HG03565 (cell line): ENCODE results near the gene SERTM1.

ENCODE experiments used
- ATAC-seq: cut with Tn5 transposase; IDR thresholded peaks from one replicate; pipeline ENCODE4 v1.9.1; 2021; ENCODE audit warnings: mild to moderate bottlenecking, moderate library complexity; ENCODE audit not compliant: unreplicated experiment

SERTM1 gene

DNA sequence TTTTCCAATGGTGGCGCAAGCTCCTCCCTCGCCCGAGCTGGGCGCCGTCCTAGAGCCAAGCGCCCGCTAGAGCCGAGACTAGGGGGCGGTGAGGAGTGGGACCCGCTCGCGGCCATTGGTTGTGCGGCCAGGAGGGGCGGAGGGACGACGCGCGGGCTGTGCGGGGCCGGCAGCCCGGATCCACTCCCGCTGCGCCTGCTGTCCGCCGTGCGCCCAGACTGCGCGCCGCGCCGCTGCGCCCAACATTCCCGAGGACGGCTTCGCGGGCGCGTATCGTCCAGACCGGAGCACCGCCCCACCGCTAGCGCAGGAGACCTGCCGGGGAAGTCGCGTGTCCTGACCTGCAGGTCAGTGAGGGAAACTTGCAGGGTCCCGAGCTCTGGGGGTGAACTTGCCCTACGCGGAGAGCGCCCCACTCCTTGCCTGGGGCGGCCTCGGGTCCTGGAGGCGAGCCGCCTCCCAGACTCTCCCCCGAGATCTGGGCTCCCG is at the start of gene SERTM1:
Gene SERTM1 (plus strand): TSS at position 183 of the 489 bp plus-strand sequence. CDS start 21,059 bp downstream, outside the sequence.
- no peak for ATAC-seq

GRCh38 chr13:36628377-36629056 is 45.3 kb upstream of the SERTM1 start:
- ATAC-seq, result no peak

GRCh38 chr13:36629057-36629385 is 44.8 kb upstream of the SERTM1 start:
- ATAC-seq, result no peak

DNA sequence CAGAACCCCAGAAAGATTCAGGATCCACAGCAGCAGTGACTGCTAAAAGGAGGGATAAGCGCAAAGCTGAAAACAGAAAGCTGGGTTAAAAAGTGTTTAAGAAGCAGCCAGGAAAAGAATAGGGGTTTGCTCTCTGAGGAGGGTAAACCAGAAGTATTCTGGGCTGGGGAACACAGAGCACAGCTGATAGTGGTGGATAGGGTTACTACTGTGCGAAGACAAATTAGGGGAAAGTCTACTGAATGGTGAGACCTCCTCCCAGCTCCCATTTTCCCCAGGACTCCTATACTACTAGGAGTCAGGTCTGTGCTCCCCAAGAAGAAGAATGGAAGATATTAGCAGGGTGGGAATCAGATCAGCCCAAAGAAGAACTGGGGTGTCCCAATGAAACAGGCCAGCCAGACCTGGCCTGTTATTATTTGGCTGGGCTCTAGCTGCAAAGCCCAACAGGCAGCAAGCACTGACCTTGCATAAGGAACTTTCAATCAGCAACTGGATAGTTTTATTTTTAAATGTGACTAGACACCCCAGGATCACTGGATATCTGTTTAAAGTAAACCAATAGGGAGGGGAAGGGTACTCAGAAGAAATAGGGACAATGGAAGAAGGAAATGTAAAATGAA is 43.5 kb upstream of the SERTM1 start:
- no peak for ATAC-seq

GRCh38 chr13:36639610-36640009 is 34.2 kb upstream of the SERTM1 start:
- no peak for ATAC-seq

GRCh38 chr13:36650611-36651010 is 23.2 kb upstream of the SERTM1 start:
- ATAC-seq, result no peak

GRCh38 chr13:36665630-36666029 is 8.2 kb upstream of the SERTM1 start:
- no peak for ATAC-seq

DNA sequence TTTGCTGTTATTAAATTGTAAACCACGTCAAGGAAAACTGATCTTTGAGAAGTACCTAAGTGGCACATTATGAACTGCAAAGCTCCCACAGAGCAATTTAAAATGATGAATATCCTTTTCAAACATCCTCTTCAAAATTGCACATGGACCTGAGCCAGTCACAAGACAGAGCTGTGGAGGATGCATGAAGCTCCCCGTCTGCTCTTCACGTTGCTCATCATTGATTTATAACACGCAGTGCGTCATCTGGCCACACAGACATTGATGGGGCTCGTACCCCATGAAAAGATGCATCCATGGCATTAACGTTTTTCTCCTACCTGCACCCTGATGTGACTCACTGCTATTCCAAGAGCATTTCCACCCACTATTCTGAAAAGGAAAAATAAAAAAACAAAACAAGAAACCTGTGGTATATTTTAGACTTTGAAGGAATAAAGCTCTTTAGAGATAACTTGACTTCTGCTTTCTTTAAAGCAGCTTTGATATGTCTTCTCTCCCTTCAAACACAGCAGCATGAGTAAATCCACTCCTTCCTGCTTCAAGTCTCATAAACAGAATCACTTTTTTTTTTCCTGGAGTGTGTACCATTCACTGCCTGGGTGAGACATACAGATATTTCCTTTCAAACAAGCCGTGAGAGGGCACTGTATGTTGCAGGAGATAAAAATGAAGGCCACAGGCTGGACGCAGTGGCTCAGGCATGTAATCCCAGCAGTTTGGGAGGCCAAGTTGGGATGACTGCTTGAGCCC is 7.2 kb upstream of the SERTM1 start:
- ATAC-seq, result no peak

DNA sequence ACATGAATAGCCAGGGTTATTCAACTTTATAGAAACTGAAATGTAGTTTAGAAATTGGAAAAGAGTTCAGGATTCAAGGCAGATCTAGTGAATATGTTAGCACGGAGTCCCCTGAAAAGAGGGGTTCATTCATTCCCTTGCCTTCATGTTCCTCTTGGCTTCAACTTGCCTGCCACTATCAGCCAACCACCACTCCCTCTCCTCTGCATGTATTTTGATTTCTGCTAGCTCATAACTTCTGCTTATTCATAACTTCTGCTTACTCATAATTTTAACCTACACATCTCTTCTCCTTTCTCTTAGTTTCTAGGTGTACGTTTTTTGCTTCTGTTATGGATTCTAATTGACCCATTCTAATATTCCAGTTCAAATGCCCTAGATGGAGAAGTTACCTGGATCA is 5.5 kb upstream of the SERTM1 start:
- ATAC-seq, result no peak

GRCh38 chr13:36673352-36673751 is 468 bp upstream of the SERTM1 start:
- no peak for ATAC-seq

DNA sequence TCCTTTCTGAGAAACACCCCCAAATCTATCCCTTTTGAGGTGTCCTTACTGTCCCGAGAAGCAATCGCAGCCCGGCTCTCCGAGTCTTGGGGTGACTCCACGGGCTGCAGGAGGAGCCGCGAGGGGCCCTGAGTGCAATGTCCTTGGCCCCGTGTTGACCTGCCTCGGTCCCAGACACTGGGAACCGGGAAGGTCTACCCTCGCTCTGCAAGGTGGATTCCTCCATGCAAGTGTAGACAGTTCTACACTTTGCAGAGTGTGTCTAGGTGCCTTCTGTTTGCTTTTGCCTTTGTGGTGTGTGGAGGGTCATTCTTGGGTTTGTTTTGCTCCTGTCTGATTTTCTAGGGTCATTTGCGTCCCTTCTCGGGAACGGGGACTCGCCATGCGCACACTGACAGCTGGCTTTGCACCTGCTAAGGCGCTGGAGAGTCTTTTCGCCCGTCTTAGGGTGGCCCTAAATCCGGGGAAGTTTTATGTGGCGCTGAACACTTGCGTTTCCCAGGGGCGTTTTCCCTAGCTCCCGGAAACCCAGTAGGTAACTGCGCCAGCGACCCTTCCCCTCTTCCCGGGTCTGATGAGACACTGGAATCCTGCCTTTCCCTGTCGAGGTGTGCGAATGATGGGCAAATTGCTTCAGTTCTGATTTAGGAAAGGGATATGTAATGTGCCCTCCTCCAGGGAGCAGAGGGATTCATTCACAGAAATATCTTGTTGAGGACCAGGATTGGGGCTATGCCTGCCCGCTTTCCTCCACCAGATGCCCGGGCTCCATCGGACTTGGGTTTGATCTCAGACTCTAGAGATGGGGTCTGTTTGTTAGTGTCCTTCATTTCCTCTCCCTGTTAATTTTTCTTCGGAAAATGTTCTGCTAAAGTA is 755 bp downstream of the SERTM1 start:
- no peak for ATAC-seq

GRCh38 chr13:36675213-36675536 is 1.4 kb downstream of the SERTM1 start:
- ATAC-seq, result no peak

GRCh38 chr13:36680913-36681312 is 7.1 kb downstream of the SERTM1 start:
- no peak for ATAC-seq

DNA sequence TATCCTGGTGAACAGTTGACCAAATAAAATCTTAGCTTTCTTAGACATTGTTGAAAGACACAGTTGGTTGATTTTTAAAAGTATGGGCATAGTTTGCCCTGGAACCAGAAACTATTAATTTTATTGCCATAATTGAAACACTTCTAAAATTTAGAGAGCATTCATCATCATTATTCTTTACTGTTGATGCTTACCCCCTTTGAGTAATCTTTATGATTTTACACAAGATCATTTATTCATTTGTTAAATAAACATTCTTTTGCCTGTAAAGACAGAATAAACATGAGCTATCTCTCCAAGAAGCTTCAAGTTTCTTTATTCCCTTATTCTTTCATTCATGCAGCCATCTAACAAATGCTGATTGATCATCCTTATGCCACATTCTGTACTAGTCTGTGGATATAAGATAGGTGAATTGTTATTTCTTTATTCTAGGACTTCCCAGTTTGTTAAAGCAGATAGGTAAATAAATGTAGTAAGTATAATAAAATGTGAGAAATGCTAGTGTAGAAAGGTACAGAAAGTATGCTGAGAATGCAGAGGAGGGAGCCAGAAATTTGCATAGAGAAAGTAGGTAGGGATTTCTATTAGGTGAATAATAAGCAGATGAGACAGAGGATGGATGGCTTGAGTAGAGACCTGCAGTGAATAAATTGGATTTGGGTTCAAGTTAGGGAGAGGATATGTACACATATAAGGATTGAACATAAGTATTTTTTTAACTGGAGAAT is 8.2 kb downstream of the SERTM1 start:
- ATAC-seq, result no peak

- no peak for ATAC-seq
Measured at GRCh38 chr13:36683701-36684100, 9.9 kb downstream of the SERTM1 start.

DNA sequence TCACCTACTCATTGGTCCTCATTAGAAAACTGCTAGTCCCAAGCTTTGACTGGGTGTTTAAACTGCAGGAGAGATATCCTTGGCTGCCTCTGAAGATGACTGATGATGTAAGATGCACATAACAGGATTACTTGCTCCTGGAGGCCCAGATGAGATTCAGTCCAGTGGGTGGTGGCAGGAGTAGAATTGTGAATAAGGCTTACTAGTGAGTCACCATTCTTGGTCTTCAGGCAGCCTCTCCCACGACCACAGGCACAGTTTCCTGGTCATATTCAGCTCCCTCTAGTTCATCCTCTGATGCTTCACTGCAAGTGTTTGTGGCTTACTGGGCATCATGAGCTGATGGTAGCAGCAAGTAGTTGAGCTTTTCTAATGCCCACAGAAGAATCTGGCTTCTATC is 12.1 kb downstream of the SERTM1 start:
- no peak for ATAC-seq

- ATAC-seq, result no peak
Measured at GRCh38 chr13:36696410-36697010, 22.7 kb downstream of the SERTM1 start.

DNA sequence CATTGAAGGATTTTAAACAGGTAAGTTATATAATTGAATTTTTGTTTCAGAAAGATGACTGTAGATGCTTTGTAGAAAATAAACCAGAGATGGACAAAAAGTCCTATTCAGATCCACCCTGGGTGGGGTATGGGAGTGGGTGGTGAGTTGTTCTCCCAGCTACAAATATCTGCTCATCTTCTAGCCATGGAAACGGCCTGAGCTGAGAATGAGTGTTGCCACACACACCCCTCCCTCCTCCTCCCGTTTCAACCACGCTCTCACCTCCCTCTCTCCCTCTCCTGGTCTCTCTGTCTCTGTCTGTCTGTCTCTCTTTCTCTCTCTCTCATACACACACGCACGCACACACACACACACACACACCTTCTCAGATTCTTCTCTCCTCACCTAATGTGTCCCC is 26.4 kb downstream of the SERTM1 start:
- ATAC-seq, result no peak

GRCh38 chr13:36706755-36707154 is 32.9 kb downstream of the SERTM1 start:
- ATAC-seq, result no peak
